Measurements from ENCODE around the gene PIGZ.

The PIGZ gene

GRCh38 chr3:197001972-197002700, 33.5 kb upstream of the PIGZ start:
- no peak for DNase-seq (ENCODE audit: low read depth)

GRCh38 chr3:197001106-197001971, 32.7 kb upstream of the PIGZ start:
- no peak for DNase-seq (ENCODE audit: low read depth)

GRCh38 chr3:197000211-197000610, 31.6 kb upstream of the PIGZ start:
- DNase-seq (ENCODE audit: low read depth): no peak

GRCh38 chr3:196998966-196999760, 30.5 kb upstream of the PIGZ start:
- no peak for DNase-seq (ENCODE audit: low read depth)

- DNase-seq (ENCODE audit: low read depth): no peak
These were observed 28.7 kb upstream of the PIGZ start for GRCh38 chr3:196997311-196997710.

- no peak for DNase-seq (ENCODE audit: low read depth)
These were observed 28.0 kb upstream of the PIGZ start for GRCh38 chr3:196996454-196997265.

- DNase-seq (ENCODE audit: low read depth): no peak
These were observed 27.2 kb upstream of the PIGZ start for GRCh38 chr3:196995646-196996355.

GRCh38 chr3:196995027-196995426, 26.4 kb upstream of the PIGZ start:
- no peak for DNase-seq (ENCODE audit: low read depth)

- no peak for DNase-seq (ENCODE audit: low read depth)
These were observed 25.4 kb upstream of the PIGZ start for GRCh38 chr3:196994056-196994455.

- no peak for DNase-seq (ENCODE audit: low read depth)
These were observed 23.9 kb upstream of the PIGZ start for GRCh38 chr3:196992461-196993065.

- DNase-seq (ENCODE audit: low read depth): no peak
These were observed 23.2 kb upstream of the PIGZ start for GRCh38 chr3:196991581-196992460.

GRCh38 chr3:196990601-196991007, 22.0 kb upstream of the PIGZ start:
- no peak for DNase-seq (ENCODE audit: low read depth)

GRCh38 chr3:196989721-196990262, 21.2 kb upstream of the PIGZ start:
- no peak for DNase-seq (ENCODE audit: low read depth)

- DNase-seq (ENCODE audit: low read depth): no peak
These were observed 19.8 kb upstream of the PIGZ start for GRCh38 chr3:196988241-196989029.

- no peak for DNase-seq (ENCODE audit: low read depth)
These were observed 18.4 kb upstream of the PIGZ start for GRCh38 chr3:196987022-196987421.

- DNase-seq (ENCODE audit: low read depth): no peak
These were observed 17.6 kb upstream of the PIGZ start for GRCh38 chr3:196985954-196986885.

- DNase-seq (ENCODE audit: low read depth): no peak
These were observed 16.7 kb upstream of the PIGZ start for GRCh38 chr3:196985298-196985697.

Data from non-pigmented ciliary epithelial cell (primary cell).